Activated naive CD8-positive, alpha-beta T cell treated with anti-CD3 and anti-CD28 coated beads for 36 hours (primary cell): ENCODE results near the gene KCNV2. TPM values are rescaled to one million over a fixed set of nuclear protein-coding genes. Genes with fewer than 3 reads are reported as not detected.

Experiments used
- DNase-seq: peaks from one replicate; pipeline ENCODE4 v3.0.0; 2021
- H3K27ac Mint-ChIP-seq: one replicate; pipeline ENCODE4 v1.8.0; 2022; ENCODE audit warnings: mild to moderate bottlenecking, moderate library complexity, mixed read lengths
- H3K27me3 Mint-ChIP-seq: one replicate; pipeline ENCODE4 v1.8.0; 2022; ENCODE audit warnings: mild to moderate bottlenecking, mixed read lengths
- H3K36me3 Mint-ChIP-seq: one replicate; pipeline ENCODE4 v1.8.0; 2021; ENCODE audit warnings: mild to moderate bottlenecking, mixed read lengths
- H3K4me1 Mint-ChIP-seq: one replicate; pipeline ENCODE4 v1.8.0; 2021; ENCODE audit warnings: mixed read lengths
- H3K4me3 Mint-ChIP-seq: one replicate; pipeline ENCODE4 v1.8.0; 2022; ENCODE audit warnings: mild to moderate bottlenecking, moderate library complexity, mixed read lengths
- H3K9me3 Mint-ChIP-seq: one replicate; pipeline ENCODE4 v1.8.0; 2022; ENCODE audit warnings: mixed read lengths
- total RNA-seq, 2 experiments: library from RNA; stranded (reverse); gene quantifications; one replicate each; pipeline ENCODE4 v1.2.3, GENCODE V29; 2021

Gene KCNV2
- total RNA-seq, 2 experiments from 2014 or later = not detected

- Mint-ChIP-seq H3K27ac (no peak overlapping the region), H3K36me3 (peaks cover 5% of the 10 kb centered on the region), H3K4me1 (no peaks in the 10 kb centered on the region), H3K4me3 (no peak overlapping the region), H3K9me3 (no peaks in the 10 kb centered on the region), H3K27me3 (no peaks in the 10 kb centered on the region)
- DNase-seq = no peak
Observed at GRCh38 chr9:2727966-2728613, 10.8 kb downstream of the KCNV2 start.

- H3K27ac Mint-ChIP-seq = no peak overlapping the region
- no peaks in the 10 kb centered on the region for H3K9me3 Mint-ChIP-seq
- H3K36me3 Mint-ChIP-seq = peaks cover 10% of the 10 kb centered on the region
- no peaks in the 10 kb centered on the region for H3K4me1 Mint-ChIP-seq
- no peak overlapping the region for H3K4me3 Mint-ChIP-seq
- H3K27me3 Mint-ChIP-seq = no peaks in the 10 kb centered on the region
- no peak for DNase-seq
Observed at GRCh38 chr9:2729003-2729402, 11.7 kb downstream of the KCNV2 start.

- H3K4me3 Mint-ChIP-seq = no peak overlapping the region
- no peaks in the 10 kb centered on the region for H3K4me1 Mint-ChIP-seq
- no peaks in the 10 kb centered on the region for H3K27me3 Mint-ChIP-seq
- H3K9me3 Mint-ChIP-seq = no peaks in the 10 kb centered on the region
- no peak for DNase-seq
- peaks cover 17% of the 10 kb centered on the region for H3K36me3 Mint-ChIP-seq
- no peak overlapping the region for H3K27ac Mint-ChIP-seq
Observed at GRCh38 chr9:2729721-2730120, 12.4 kb downstream of the KCNV2 start.

- Mint-ChIP-seq H3K9me3 (no peaks in the 10 kb centered on the region), H3K27me3 (no peaks in the 10 kb centered on the region), H3K4me3 (no peak overlapping the region), H3K27ac (no peak overlapping the region), H3K36me3 (peaks cover 25% of the 10 kb centered on the region), H3K4me1 (no peaks in the 10 kb centered on the region)
- DNase-seq = no peak
Observed at GRCh38 chr9:2730971-2731370, 13.7 kb downstream of the KCNV2 start.

GRCh38 chr9:2732492-2732891 lies 15.2 kb downstream of the KCNV2 start:
- peaks cover 24% of the 10 kb centered on the region for H3K36me3 Mint-ChIP-seq
- DNase-seq = no peak
- H3K9me3 Mint-ChIP-seq = no peaks in the 10 kb centered on the region
- no peaks in the 10 kb centered on the region for H3K4me1 Mint-ChIP-seq
- no peak overlapping the region for H3K4me3 Mint-ChIP-seq
- no peaks in the 10 kb centered on the region for H3K27me3 Mint-ChIP-seq
- H3K27ac Mint-ChIP-seq = no peak overlapping the region

GRCh38 chr9:2740616-2741015 lies 23.3 kb downstream of the KCNV2 start:
- DNase-seq = no peak
- Mint-ChIP-seq H3K4me1 (no peaks in the 10 kb centered on the region), H3K36me3 (peaks cover 37% of the 10 kb centered on the region), H3K27ac (no peak overlapping the region), H3K9me3 (no peaks in the 10 kb centered on the region), H3K27me3 (no peaks in the 10 kb centered on the region), H3K4me3 (no peak overlapping the region)

- Mint-ChIP-seq H3K27me3 (no peaks in the 10 kb centered on the region), H3K4me1 (no peaks in the 10 kb centered on the region), H3K36me3 (peaks cover 40% of the 10 kb centered on the region), H3K27ac (no peak overlapping the region), H3K4me3 (no peak overlapping the region), H3K9me3 (no peaks in the 10 kb centered on the region)
- DNase-seq = no peak
Observed at GRCh38 chr9:2741441-2742158, 24.3 kb downstream of the KCNV2 start.

- Mint-ChIP-seq H3K27ac (no peak overlapping the region), H3K9me3 (no peaks in the 10 kb centered on the region), H3K4me3 (no peak overlapping the region), H3K36me3 (peaks cover 39% of the 10 kb centered on the region), H3K4me1 (no peaks in the 10 kb centered on the region), H3K27me3 (no peaks in the 10 kb centered on the region)
- no peak for DNase-seq
Observed at GRCh38 chr9:2742214-2742613, 24.9 kb downstream of the KCNV2 start.

GRCh38 chr9:2743937-2744529 lies 26.7 kb downstream of the KCNV2 start:
- no peaks in the 10 kb centered on the region for H3K27me3 Mint-ChIP-seq
- H3K9me3 Mint-ChIP-seq = no peaks in the 10 kb centered on the region
- no peak for DNase-seq
- no peak overlapping the region for H3K4me3 Mint-ChIP-seq
- peaks cover 42% of the 10 kb centered on the region for H3K36me3 Mint-ChIP-seq
- no peaks in the 10 kb centered on the region for H3K4me1 Mint-ChIP-seq
- H3K27ac Mint-ChIP-seq = no peak overlapping the region

GRCh38 chr9:2745560-2746380 lies 28.5 kb downstream of the KCNV2 start:
- Mint-ChIP-seq H3K27me3 (no peaks in the 10 kb centered on the region), H3K4me3 (no peak overlapping the region), H3K9me3 (peaks cover 11% of the 10 kb centered on the region), H3K27ac (no peak overlapping the region), H3K36me3 (peaks cover 52% of the 10 kb centered on the region), H3K4me1 (no peaks in the 10 kb centered on the region)
- DNase-seq = no peak

GRCh38 chr9:2749485-2749884 lies 32.2 kb downstream of the KCNV2 start:
- no peak overlapping the region for H3K27ac Mint-ChIP-seq
- peaks cover 21% of the 10 kb centered on the region for H3K9me3 Mint-ChIP-seq
- no peaks in the 10 kb centered on the region for H3K4me1 Mint-ChIP-seq
- H3K27me3 Mint-ChIP-seq = no peaks in the 10 kb centered on the region
- no peak for DNase-seq
- peaks cover 66% of the 10 kb centered on the region for H3K36me3 Mint-ChIP-seq
- no peak overlapping the region for H3K4me3 Mint-ChIP-seq

- Mint-ChIP-seq H3K4me1 (peaks cover 2% of the 10 kb centered on the region), H3K9me3 (peaks cover 15% of the 10 kb centered on the region), H3K36me3 (peaks cover 85% of the 10 kb centered on the region), H3K4me3 (no peak overlapping the region), H3K27me3 (no peaks in the 10 kb centered on the region), H3K27ac (no peak overlapping the region)
- DNase-seq = no peak
Observed at GRCh38 chr9:2755285-2755684, 38.0 kb downstream of the KCNV2 start.

GRCh38 chr9:2758162-2758897 lies 41.0 kb downstream of the KCNV2 start:
- no peak overlapping the region for H3K4me3 Mint-ChIP-seq
- H3K36me3 Mint-ChIP-seq = peaks cover 84% of the 10 kb centered on the region
- DNase-seq = no peak
- H3K4me1 Mint-ChIP-seq = peaks cover 4% of the 10 kb centered on the region
- H3K9me3 Mint-ChIP-seq = peaks cover 3% of the 10 kb centered on the region
- H3K27me3 Mint-ChIP-seq = no peaks in the 10 kb centered on the region
- H3K27ac Mint-ChIP-seq = no peak overlapping the region

GRCh38 chr9:2758898-2759510 lies 41.7 kb downstream of the KCNV2 start:
- no peak for DNase-seq
- Mint-ChIP-seq H3K4me1 (peaks cover 9% of the 10 kb centered on the region), H3K4me3 (no peak overlapping the region), H3K27me3 (no peaks in the 10 kb centered on the region), H3K36me3 (peaks cover 84% of the 10 kb centered on the region), H3K9me3 (peaks cover 2% of the 10 kb centered on the region), H3K27ac (no peak overlapping the region)
